Measurements from ENCODE around the gene NR4A2.

NR4A2 gene

DNA sequence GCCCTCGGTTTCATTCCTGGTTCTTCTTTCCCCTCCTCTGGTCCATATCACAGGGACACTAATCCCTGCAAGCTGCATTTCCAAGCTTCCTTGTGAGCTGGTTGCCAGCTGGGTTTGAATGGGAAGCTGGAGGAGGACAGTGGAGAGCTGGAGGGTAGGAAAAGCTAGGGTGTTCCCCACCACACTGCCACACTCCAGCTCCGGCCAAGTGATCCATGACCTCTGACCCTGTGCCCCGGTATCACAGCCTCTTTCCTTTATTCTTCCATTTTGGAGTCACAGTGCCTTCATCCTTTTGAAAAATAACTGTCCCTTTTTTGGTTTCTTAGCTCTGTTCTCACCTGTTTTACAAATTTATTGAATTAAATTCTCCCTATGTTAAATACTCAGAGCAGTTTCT is 13.1 kb upstream of the NR4A2 start:
- TF ChIP-seq, protein P1, sequence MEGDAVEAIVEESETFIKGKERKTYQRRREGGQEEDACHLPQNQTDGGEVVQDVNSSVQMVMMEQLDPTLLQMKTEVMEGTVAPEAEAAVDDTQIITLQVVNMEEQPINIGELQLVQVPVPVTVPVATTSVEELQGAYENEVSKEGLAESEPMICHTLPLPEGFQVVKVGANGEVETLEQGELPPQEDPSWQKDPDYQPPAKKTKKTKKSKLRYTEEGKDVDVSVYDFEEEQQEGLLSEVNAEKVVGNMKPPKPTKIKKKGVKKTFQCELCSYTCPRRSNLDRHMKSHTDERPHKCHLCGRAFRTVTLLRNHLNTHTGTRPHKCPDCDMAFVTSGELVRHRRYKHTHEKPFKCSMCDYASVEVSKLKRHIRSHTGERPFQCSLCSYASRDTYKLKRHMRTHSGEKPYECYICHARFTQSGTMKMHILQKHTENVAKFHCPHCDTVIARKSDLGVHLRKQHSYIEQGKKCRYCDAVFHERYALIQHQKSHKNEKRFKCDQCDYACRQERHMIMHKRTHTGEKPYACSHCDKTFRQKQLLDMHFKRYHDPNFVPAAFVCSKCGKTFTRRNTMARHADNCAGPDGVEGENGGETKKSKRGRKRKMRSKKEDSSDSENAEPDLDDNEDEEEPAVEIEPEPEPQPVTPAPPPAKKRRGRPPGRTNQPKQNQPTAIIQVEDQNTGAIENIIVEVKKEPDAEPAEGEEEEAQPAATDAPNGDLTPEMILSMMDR (IDR thresholded peaks at IDR 0.05; ENCODE audit: borderline replicate concordance, insufficient read depth, low read depth, low read length), result no peak
- H3K4me3 ChIP-seq (ENCODE audit: low read depth, low read length), result no peak overlapping the region

DNA sequence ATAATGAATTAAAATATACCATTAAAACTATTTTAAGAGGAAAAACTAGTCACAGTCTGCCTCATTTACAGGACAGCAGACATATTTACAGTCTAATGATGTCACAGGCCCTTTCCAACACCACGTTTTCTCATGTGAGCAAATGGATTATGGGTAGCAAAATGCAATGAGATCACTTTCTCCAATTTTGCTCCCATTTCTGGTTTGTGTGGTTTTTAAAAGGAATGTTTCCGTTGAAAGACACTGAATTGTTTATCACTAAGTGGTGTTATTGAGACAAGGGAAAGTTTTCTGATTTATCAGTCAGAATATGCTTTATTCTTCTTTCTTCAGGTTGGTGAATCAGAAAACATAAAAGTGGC is 11.4 kb upstream of the NR4A2 start:
- H3K4me3 ChIP-seq (ENCODE audit: low read depth, low read length), result no peak overlapping the region
- TF ChIP-seq, protein P1 (IDR thresholded peaks at IDR 0.05; ENCODE audit: borderline replicate concordance, insufficient read depth, low read depth, low read length), result no peak

DNA sequence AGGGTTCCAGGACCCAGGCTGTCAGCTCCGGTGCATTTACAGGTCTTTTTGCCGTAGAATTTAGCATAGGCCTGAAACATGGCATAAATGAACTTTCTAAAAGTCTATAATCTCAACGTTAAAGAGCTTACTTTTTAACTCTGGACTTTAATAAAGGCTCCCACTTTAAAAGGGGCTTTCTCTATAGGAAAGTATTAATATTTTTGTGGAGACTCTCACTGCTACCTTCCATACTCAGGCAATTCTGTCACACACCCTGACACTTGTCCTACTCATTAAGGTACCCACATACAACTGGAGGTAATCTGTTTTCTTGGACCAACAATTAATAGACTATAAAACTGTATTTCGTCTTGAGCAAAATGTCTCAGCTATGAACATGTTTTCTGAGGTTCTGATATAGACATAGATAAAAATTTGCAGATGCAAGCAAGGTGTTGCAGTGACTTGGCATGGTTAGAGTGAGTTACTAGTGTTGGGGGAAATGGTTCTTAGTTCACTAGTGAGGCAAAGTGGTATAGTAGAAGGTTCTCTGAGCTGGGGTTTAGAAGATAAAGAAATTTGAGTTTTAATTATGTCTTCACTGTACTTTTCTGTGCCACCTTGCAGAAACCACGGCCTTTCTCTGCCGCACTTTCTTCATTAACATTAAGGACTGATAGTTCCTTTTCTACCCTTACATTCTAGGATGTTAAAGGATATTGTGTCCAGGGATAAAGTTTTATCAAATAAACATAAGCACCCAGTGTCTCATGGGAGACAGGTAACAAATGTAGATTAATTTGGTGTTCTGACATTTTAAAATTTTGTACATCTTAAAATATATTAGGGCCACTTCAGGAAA is 10.8 kb upstream of the NR4A2 start:
- TF ChIP-seq, protein P1 (IDR thresholded peaks at IDR 0.05; ENCODE audit: borderline replicate concordance, insufficient read depth, low read depth, low read length), result no peak
- H3K4me3 ChIP-seq (ENCODE audit: low read depth, low read length), result peak overlapping the region; percentile 78

DNA sequence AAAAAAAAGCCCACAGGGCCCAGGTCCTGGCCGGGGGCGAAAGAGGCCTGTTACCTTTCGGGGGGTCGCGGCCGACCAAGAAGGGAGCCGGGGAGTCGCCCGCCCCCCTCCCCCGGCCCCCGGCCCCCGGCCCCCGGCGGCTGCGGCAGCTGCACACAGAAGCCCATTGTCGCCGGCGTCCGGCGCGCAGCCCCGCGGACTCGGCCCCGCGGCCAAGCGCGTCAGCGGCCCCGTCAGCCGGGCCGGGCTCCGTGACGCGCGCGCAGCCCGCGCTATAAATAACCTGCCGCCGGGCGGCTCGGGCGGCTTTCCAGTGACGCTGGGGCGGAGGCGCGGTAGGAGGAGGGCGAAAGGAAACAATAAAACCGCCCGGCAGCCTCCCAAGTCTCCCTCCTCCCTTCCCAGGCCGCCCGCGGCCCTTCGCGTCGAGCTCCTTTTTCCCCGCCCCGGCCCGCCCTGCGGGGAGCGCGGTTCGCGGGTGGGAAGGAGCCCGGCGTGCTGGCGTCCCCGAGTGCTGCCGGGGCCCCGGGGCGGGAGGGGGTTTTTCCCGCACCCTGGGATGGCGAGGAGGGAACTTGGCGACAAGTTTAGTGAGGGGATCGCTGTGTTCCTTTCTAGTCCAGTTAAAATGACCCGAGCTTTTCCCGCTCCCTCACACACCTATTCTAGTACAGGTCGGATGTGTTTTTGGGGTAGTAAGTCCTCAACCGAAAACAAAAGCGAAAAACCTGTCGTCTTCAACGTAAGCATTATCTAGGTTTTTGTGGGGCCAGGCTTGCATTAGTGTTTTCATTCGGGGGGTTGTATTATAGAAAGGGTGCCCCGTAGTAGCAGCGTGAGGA is 10.0 kb upstream of the NR4A2 start:
- peak overlapping the region; percentile 78 for H3K4me3 ChIP-seq (ENCODE audit: low read depth, low read length)
- TF ChIP-seq, protein P1 (IDR thresholded peaks at IDR 0.05; ENCODE audit: borderline replicate concordance, insufficient read depth, low read depth, low read length), result no peak

DNA sequence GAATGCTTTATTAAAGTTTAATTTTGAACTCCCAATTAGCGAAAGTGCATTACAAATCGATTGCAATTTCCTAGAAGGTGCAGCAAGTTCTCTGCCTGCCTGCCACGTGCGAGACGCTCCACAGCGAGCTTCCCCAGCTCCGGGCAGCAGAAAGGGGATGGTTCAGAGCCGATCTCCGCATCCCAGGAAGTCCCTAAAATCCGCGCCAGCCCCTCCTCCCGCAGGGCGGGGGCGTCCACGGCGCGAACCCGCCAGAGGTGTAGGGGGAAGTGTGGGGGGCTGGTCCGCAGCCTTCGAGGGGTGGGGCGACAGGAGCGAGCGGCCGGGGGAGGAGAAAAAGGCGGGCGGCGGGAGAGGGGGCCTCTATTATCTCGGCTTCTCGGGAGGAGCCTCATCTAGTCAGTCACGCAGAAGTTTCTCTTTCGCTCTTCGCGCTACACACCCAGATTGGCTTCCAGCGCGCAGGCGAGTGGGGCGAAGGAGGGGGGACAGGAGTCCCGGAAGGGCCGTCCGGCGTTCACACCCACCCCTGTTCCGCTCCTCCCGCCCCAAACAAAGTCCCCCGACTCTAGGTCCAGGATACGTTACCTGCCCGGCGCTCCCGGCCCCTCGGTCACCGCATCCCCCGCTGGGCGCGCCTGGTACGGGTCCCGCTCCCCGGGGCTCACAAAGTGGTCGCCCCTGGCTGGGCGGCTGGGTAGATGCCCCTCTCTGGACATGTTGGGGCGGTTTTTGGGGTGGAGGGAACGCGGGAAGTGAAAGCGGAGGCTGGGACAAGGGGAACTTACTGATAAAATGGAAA is 9.1 kb upstream of the NR4A2 start:
- H3K4me3 ChIP-seq (ENCODE audit: low read depth, low read length), result peak overlapping the region; percentile 78
- TF ChIP-seq, protein P1 (IDR thresholded peaks at IDR 0.05; ENCODE audit: borderline replicate concordance, insufficient read depth, low read depth, low read length), result no peak

DNA sequence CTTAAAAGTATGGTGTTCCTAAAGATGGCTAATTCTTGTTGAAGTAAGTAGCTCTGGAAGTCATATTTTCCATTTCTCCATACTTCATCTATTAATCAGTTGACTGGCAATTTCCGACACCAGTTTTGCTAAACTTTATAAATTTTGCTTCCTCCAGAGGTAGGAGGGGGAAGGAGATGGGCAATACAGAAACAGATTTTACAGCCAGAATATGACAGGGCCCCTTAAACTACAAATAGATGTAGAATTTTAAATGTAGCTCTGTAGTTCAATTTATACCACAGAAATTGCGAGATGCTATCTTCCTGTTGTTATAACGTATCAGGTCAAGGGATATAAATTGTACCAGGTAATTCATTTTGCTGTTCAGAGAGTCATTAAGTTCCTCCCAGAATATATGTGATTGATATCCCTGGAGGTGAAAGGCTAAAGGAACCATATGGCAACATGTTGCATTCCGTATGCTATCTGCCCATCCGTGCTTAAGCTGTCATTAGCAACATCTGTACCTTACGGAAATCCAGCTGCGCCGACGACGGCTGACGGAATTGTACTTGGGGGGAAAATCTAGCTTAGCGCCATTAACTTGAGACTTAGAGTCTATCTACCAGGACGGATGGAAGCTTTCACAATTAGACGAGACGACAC is 8.4 kb upstream of the NR4A2 start:
- TF ChIP-seq, protein P1 (IDR thresholded peaks at IDR 0.05; ENCODE audit: borderline replicate concordance, insufficient read depth, low read depth, low read length), result no peak
- peak overlapping the region; percentile 78 for H3K4me3 ChIP-seq (ENCODE audit: low read depth, low read length)
